Gastrocnemius medialis (tissue), 4 donors: ENCODE data around the gene CIB2. TPM values are rescaled to one million over a fixed set of nuclear protein-coding genes. Genes with fewer than 3 reads are reported as not detected.

ENCODE experiments used
- ATAC-seq, 2 donors: fragments of 150-250 bp; one replicate each; pipeline ENCODE4 v1.9.1; 2016
- DNase-seq, 2 donors: peaks; one replicate each; pipeline ENCODE4 v3.0.0-alpha.2; 2019
- H3K27ac ChIP-seq, 4 donors: fragments of 200-600 bp; sonication (generic); 1 replicate in 1 of 4; 2 replicates in 3 of 4; pipeline ENCODE4 v1.5.1; 2016 to 2018; ENCODE audit warnings: mild to moderate bottlenecking in 2 of 4, moderate library complexity in 1 of 4
- H3K27me3 ChIP-seq, 3 donors: fragments of 200-600 bp; sonication (generic) in 2 of 3; 1 replicate in 1 of 3; 2 replicates in 2 of 3; pipeline versions ENCODE4 v1.5.1 to v1.6.0; 2016 to 2019; ENCODE audit warnings: mild to moderate bottlenecking in 1 of 3, moderate library complexity in 1 of 3
- H3K36me3 ChIP-seq, 2 donors: fragments of 200-600 bp; sonication (generic) in 1 of 2; one replicate each; pipeline ENCODE4 v1.5.1; 2017 to 2018
- H3K4me1 ChIP-seq, 2 donors: fragments of 200-600 bp; sonication (generic) in 1 of 2; one replicate each; pipeline ENCODE4 v1.5.1; 2016 to 2017; ENCODE audit warnings: mild to moderate bottlenecking in 2 of 2
- H3K4me3 ChIP-seq, 4 donors: fragments of 200-600 bp; sonication (generic) in 3 of 4; 1 replicate in 1 of 4; 2 replicates in 3 of 4; pipeline ENCODE4 v1.5.1; 2016 to 2019; ENCODE audit warnings: mild to moderate bottlenecking in 2 of 4
- H3K9me3 ChIP-seq, 3 donors: fragments of 200-600 bp; sonication (generic) in 2 of 3; 1 replicate in 1 of 3; 2 replicates in 2 of 3; pipeline ENCODE4 v1.5.1; 2016 to 2019
- CTCF ChIP-seq, 5 experiments: fragments of 450-650 bp in 3 of 5; fragments of 200-600 bp in 2 of 5; sonication (generic) in 2 of 5; IDR thresholded peaks in 4 of 5; conservative IDR thresholded peaks in 1 of 5; 1 replicate in 4 of 5; 2 replicates in 1 of 5; pipeline ENCODE4 v1.5.1; 2016 to 2019; ENCODE audit warnings: antibody characterized with exemption in 5 of 5, mild to moderate bottlenecking in 3 of 5, moderate library complexity in 3 of 5
- POLR2A ChIP-seq, 2 donors: fragments of 450-650 bp; IDR thresholded peaks; one replicate each; pipeline ENCODE4 v1.6.1; 2017; ENCODE audit warnings: antibody characterized with exemption in 2 of 2, mild to moderate bottlenecking in 2 of 2, moderate library complexity in 2 of 2
- in situ Hi-C, 4 donors: fragments of 200-750 bp; cut with MboI; loops; one replicate each; pipeline versions ENCODE4 v1.15.0 to v1.8.0; 2017; ENCODE audit warnings: low sequenced_read_pairs in 4 of 4
- intact Hi-C: fragments of 100-400 bp; cut with DNase I; formaldehyde crosslinking; loops from one replicate; pipeline ENCODE4 v1.15.1; 2023; ENCODE audit warnings: low total_unique reads
- total RNA-seq, 4 donors: library from RNA; depleted of rRNA; stranded (reverse); fragments of >200 nt; gene quantifications; one replicate each; pipeline versions ENCODE4 v1.1.0 to v1.2.3, GENCODE V29; 2016

Gene CIB2
- total RNA-seq, 4 donors from 2014 or later: 5.6 to 14.4 (median 6.7) TPM

GRCh38 chr15:78162038-78162437, 30.8 kb upstream of the CIB2 start:
- Histone ChIP-seq H3K4me1 (peaks cover 0 to 2% of the 10 kb centered on the region in 2 donors), H3K4me3 (no peak overlapping the region), H3K27me3 (no peaks in the 10 kb centered on the region), H3K9me3 (no peaks in the 10 kb centered on the region), H3K36me3 (peaks cover 5 to 93% of the 10 kb centered on the region in 2 donors), H3K27ac (no peak overlapping the region)
- no peak for ATAC-seq
- no peak for DNase-seq
- TF ChIP-seq POLR2A (IDR thresholded peaks at IDR 0.05): no peak
- no peak for TF ChIP-seq CTCF (IDR thresholded peaks at IDR 0.05 in 4 of 5, conservative IDR thresholded peaks at IDR 0.05 in 1 of 5)
- in situ Hi-C loops (no loop called here), intact Hi-C loops (no loop called here)

GRCh38 chr15:78159395-78159794, 28.1 kb upstream of the CIB2 start:
- peaks cover 23 to 27% of the 10 kb centered on the region in 2 donors for H3K4me1 ChIP-seq
- intact Hi-C loops (no loop called here), in situ Hi-C loops (no loop called here)
- ATAC-seq (no peak), DNase-seq (no peak)
- no peaks in the 10 kb centered on the region for H3K9me3 ChIP-seq
- no peak for TF ChIP-seq CTCF (IDR thresholded peaks at IDR 0.05 in 4 of 5, conservative IDR thresholded peaks at IDR 0.05 in 1 of 5)
- TF ChIP-seq POLR2A (IDR thresholded peaks at IDR 0.05): no peak
- no peak overlapping the region for H3K4me3 ChIP-seq
- H3K36me3 ChIP-seq: peaks cover 0 to 67% of the 10 kb centered on the region in 2 donors
- no peaks in the 10 kb centered on the region for H3K27me3 ChIP-seq
- H3K27ac ChIP-seq: no peak overlapping the region

GRCh38 chr15:78157203-78157602, 26.0 kb upstream of the CIB2 start:
- ATAC-seq: no peak
- TF ChIP-seq CTCF (IDR thresholded peaks at IDR 0.05 in 4 of 5, conservative IDR thresholded peaks at IDR 0.05 in 1 of 5): no peak
- TF ChIP-seq POLR2A (IDR thresholded peaks at IDR 0.05): no peak
- intact Hi-C loops (no loop called here), in situ Hi-C loops (no loop called here)
- Histone ChIP-seq H3K36me3 (peaks cover 0 to 45% of the 10 kb centered on the region in 2 donors), H3K9me3 (no peaks in the 10 kb centered on the region), H3K4me3 (no peak overlapping the region), H3K27me3 (no peaks in the 10 kb centered on the region), H3K27ac (peak overlapping the region in 1 of 4 donors; percentile 78), H3K4me1 (peaks cover 33 to 42% of the 10 kb centered on the region in 2 donors)
- DNase-seq: no peak

- in situ Hi-C loops: no loop called here
- no peak for ATAC-seq
- Histone ChIP-seq H3K27me3 (no peaks in the 10 kb centered on the region), H3K9me3 (no peaks in the 10 kb centered on the region), H3K4me1 (peaks cover 33 to 42% of the 10 kb centered on the region in 2 donors), H3K4me3 (no peak overlapping the region), H3K36me3 (peaks cover 0 to 39% of the 10 kb centered on the region in 2 donors), H3K27ac (peak overlapping the region in 3 of 4 donors; percentile 4 to 78 (median 76))
- DNase-seq: no peak
- TF ChIP-seq CTCF (IDR thresholded peaks at IDR 0.05 in 4 of 5, conservative IDR thresholded peaks at IDR 0.05 in 1 of 5): no peak
- TF ChIP-seq POLR2A (IDR thresholded peaks at IDR 0.05): no peak
- intact Hi-C loops: no loop called here
These were observed 25.4 kb upstream of the CIB2 start for GRCh38 chr15:78156653-78157052.
